Activated CD8-positive, alpha-beta memory T cell treated with anti-CD3 and anti-CD28 coated beads for 24 hours (primary cell): Measurements from ENCODE around the gene NUB1.

Source experiments
- DNase-seq: peaks from one replicate; pipeline ENCODE4 v3.0.0-alpha.2; 2020

The NUB1 gene

GRCh38 chr7:151315038-151315655 lies 26.5 kb upstream of the NUB1 start:
- DNase-seq: peak; percentile 85

- DNase-seq: peak; percentile 42
Measured at GRCh38 chr7:151316896-151317295, 24.7 kb upstream of the NUB1 start.

- peak; percentile 7 for DNase-seq
Measured at GRCh38 chr7:151317936-151318335, 23.7 kb upstream of the NUB1 start.

- no peak for DNase-seq
Measured at GRCh38 chr7:151319189-151319588, 22.4 kb upstream of the NUB1 start.

GRCh38 chr7:151320263-151320845 lies 21.3 kb upstream of the NUB1 start:
- peak; percentile 11 for DNase-seq

- peak; percentile 40 for DNase-seq
Measured at GRCh38 chr7:151321341-151321740, 20.3 kb upstream of the NUB1 start.

- no peak for DNase-seq
Measured at GRCh38 chr7:151322906-151323305, 18.7 kb upstream of the NUB1 start.

GRCh38 chr7:151327022-151327421 lies 14.6 kb upstream of the NUB1 start:
- DNase-seq: no peak

- DNase-seq: no peak
Measured at GRCh38 chr7:151327659-151328058, 14.0 kb upstream of the NUB1 start.

GRCh38 chr7:151330181-151330580 lies 11.4 kb upstream of the NUB1 start:
- DNase-seq: no peak

GRCh38 chr7:151330661-151331060 lies 11.0 kb upstream of the NUB1 start:
- no peak for DNase-seq

GRCh38 chr7:151334628-151335027 lies 7.0 kb upstream of the NUB1 start:
- no peak for DNase-seq

- no peak for DNase-seq
Measured at GRCh38 chr7:151336027-151336708, 5.4 kb upstream of the NUB1 start.

- no peak for DNase-seq
Measured at GRCh38 chr7:151337346-151337745, 4.3 kb upstream of the NUB1 start.

- no peak for DNase-seq
Measured at GRCh38 chr7:151338809-151339208, 2.8 kb upstream of the NUB1 start.

GRCh38 chr7:151339651-151340382 lies 1.8 kb upstream of the NUB1 start:
- DNase-seq: no peak

- DNase-seq: no peak
Measured at GRCh38 chr7:151340794-151341356, 737 bp upstream of the NUB1 start.

GRCh38 chr7:151342102-151342646 lies 562 bp downstream of the NUB1 start:
- no peak for DNase-seq

GRCh38 chr7:151342811-151343210 lies 1.2 kb downstream of the NUB1 start:
- DNase-seq: no peak

GRCh38 chr7:151343516-151343915 lies 1.9 kb downstream of the NUB1 start:
- no peak for DNase-seq

- DNase-seq: no peak
Measured at GRCh38 chr7:151345576-151346469, 4.2 kb downstream of the NUB1 start.

GRCh38 chr7:151346470-151346769 lies 4.8 kb downstream of the NUB1 start:
- no peak for DNase-seq
